HG03280 (cell line): Measurements from ENCODE around the gene SLC23A1.
"Not testable (repeated sequence)": the region's sequence is repeated elsewhere in the genome, so short reads cannot be mapped to it uniquely, and the experiment has no call there.

Experiments
- ATAC-seq: cut with Tn5 transposase; IDR thresholded peaks from one replicate; pipeline ENCODE4 v1.9.1; 2021; ENCODE audit warnings: mild to moderate bottlenecking, moderate library complexity; ENCODE audit not compliant: unreplicated experiment

The SLC23A1 gene

DNA sequence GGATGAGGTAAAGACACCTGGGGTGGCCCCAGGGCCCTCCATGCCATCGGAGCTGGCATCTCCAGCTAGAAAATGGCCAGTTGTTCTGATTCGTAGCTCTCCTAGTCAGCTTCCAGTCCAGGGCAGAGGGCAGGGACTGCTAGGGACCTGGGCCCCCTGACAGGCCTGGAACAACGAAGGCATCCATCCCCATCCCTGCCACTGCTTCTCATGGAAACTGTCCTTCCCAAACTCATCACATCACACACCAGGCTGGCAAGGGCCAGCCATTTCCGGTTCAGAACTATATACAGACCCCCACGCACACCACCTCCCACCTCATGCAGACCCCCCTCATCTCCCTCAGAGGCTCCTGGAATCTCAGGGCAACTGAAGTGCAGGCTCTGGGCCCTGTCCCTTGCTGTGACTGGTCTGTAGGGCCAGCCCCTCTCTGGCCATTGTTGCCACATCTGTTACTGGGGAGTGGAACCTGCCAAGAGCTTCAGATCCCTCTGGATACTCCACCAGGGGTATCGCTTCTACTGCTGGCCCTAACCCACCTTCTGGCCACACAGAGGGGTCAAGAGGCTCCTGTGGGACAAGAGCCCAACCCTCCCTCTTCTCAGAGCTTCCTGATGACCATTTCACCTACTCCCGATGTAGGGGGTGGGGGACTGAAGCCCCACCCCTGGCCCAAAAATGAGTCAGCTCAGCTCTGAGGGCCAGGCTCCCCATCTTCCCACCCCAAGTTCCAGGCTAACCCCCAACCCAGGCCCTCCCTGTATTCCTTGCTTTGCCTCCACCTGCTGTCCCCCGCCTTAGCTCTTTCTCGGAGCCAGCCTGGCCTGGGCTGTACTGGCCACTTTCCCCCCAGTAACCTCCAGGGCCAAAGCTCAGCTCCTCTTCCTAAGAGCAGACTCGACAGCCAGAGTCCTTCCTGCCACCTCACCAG lies 7.8 kb upstream of the SLC23A1 start:
- ATAC-seq, result no peak

DNA sequence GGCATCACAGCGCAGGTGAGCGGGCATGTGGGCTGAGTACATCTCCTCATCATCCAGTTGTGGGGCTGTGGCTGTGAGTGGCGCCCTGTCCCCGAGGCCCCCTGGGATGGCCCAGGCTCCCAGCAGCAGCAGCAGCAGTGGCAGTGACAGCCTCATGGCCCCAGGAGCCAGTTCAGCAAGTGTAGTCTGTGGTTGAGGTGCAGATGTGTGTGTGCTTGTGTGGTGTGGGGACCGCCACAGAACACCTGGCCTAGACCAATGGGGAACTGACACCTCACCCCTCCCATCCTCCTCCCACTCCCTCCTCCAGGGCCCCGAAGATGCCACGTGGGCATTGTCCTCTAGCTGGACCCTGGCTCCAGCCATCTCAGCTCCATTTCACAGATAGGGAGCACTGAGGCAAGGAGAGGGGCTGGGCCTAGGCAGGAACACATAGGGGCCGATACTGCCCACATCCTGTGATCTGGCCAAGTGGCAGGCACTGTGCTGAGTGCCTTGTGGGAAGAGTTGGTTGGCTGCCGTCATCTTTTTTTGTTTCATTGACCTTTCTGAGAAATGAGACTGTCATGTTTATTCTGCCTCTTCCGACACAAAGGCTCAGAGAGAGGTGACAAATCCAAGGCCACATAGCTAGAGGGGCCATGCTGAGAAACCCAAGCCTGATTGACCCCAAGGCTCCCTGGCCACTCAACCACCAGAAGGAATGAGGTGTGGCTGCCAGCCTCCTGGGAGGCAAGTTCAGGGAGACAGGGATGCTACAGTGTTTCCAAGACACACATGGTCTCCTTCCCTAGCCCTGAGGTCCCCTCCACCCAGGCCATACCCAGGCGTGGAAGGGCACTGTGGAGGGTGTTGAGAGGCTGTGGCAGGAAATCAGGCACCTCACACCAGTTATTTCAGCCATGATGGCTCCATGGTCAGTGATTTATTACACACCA lies 6.9 kb upstream of the SLC23A1 start, which contains the start of gene MZB1:
TSS of gene MZB1 (minus strand) at position 213 of the 938 bp plus-strand sequence. CDS start at position 156, 57 bp downstream.
- peak; percentile 40 for ATAC-seq

DNA sequence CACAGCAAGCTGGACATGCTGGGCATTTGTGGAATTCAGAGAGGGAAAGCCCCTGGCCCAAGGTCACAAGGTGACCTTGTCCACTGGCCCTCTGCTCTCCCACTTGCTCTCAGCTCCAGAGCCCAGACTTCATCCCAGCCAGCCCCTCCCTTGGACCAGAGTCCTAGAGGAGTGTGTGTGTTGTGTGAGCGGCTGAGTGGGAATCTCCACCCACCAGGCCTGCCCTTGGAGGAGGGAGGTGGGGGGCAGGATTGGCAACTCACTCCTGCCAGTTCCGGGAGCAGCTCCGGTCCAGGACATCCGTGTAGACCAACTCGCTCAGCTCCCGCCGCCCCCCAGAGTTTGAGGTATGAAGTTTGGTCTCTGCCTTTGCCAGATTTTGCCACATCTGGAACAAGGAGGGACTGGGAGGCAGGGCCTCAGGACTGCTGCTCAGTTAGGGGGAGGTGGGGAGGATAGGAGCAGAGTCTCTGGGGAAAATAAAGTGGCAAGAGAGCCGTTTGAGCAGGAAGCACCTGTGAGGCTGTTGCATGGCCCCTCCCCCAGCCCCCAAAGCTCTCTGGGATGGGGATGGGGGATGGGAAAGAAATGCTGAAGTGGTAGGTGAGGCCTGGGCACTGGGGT lies 5.2 kb upstream of the SLC23A1 start:
- ATAC-seq, result no peak

DNA sequence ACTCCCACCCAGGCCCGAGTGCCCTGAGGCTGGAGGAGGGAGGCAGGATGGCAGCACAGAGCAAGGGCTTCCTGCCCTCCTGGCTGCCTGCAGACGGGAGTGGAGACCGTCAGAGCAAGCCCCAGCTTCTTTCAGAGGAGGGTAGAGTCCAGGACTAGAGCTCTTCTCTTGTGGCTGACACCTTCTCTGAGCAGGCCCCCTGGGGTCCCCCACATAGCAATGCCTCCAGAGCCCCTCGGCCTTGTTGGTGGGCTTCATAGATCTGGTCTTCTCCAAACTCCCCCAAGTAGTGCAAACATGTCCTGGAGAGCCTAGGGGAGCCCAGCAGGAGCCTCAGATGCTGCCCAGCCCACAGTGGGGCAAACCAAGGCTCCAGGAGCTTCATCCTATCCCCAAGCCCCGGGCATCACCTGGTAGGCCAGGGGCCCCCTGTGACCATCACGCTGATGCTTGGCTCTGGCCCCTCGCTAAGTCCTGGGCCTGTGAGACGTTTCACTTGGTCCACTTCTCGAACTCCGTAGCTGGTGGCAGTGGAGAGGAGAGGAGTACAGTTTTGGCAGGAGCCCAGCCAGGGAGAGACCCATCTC lies 4.6 kb upstream of the SLC23A1 start:
- ATAC-seq, result no peak

DNA sequence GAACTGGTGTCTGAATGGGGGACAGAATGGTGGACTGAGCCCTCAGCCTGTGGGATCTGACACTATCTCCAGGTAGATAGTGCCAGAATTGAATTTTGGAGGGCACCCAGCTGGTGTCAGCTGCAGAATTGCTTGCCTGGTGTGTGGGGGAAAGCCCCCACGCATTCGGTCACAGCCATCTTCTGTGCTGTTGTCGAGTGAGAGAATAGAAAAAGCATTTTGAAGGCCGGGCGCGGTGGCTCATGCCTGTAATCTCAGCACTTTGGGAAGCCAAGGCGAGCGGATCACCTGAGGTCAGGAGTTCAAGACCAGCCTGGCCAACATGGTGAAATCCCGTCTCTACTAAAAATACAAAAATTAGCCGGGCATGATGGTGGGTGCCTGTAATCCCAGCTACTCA lies 3.9 kb upstream of the SLC23A1 start:
- not testable (repeated sequence) for ATAC-seq

DNA sequence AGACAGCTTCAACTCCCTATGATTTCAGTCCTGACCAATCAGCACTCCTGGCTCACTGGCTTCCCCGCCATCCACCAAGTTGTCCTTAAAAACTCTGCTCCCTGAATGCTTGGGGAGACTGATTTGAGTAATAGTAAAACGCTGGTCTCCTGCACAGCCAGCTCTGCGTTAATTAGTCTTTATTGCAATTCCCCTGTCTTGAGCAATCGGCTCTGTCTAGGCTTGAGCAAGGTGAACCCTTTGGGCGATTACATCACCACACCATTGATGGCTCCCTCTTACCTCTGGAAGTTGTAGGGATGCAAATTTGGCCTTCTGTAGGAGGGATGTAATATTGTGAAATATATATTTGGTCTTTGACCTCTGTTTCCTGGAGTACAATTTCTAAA lies 2.9 kb upstream of the SLC23A1 start:
- ATAC-seq, result no peak

DNA sequence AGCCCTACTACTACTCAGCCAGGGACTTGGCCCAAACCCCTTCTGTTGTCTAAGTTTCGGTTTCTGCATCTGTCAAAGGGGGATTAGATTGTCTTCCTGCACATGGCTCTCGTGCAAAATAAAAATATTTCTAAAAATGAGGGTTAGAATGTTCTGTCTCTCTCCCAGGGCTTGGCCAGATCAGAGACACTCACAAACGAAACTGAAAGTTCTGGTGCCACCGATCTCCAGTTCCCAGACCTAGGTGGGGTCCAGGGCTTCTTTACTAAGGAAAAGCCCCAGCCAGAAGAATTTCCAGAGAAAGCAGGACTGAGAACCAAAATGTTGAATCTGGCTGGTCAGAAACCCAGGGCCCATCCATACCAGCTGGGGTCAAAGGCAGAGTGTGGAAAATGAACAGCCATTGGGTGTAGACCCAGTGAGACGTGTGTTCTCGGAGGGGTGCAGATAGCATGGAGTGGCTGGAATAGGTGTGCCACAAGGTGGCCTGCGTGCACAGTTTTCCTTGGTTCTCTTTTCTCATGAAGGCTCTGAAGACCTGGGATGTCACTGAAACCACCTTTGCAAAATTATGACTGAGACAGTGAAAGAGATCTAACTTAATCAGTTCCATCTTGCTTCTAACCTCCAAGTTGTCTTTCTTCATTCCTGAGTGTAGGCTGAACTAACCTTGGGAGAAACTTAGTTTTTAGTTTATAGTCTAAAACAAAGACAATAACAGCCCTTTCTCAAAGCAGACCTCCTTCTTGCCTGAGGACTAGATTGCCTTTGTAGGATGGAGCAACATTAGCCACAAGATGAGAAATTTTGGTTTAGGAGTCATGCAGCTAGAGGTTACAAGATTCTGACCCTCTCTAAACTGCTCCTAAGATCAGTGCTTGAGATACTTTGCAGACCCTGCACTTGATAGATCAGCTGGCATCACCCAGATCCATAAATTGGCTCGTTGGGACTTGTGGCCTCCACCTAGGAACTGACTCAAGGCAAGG lies 2.3 kb upstream of the SLC23A1 start:
- no peak for ATAC-seq

DNA sequence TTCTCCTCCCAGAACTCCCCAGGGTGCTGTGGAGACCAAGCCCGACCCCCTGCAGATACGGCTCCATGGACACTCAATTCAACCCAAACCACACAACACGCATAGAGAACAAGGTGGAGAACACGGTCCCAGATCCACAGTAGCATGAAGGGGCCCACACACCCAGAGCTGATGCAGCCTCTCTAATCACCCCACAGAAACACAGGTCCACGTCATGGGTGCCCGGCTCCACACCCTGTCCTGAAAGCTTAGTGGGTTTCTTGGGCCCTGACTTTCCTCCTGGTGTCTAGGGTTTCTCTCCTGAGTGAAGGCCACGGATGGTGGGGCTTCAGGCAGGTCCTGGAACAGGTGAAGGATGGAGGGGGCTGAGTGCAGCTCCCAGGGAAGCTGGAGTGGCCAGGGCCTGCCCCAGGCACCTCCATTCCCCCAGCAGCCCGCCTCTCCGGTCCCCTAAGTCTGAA lies 1.5 kb upstream of the SLC23A1 start:
- no peak for ATAC-seq

DNA sequence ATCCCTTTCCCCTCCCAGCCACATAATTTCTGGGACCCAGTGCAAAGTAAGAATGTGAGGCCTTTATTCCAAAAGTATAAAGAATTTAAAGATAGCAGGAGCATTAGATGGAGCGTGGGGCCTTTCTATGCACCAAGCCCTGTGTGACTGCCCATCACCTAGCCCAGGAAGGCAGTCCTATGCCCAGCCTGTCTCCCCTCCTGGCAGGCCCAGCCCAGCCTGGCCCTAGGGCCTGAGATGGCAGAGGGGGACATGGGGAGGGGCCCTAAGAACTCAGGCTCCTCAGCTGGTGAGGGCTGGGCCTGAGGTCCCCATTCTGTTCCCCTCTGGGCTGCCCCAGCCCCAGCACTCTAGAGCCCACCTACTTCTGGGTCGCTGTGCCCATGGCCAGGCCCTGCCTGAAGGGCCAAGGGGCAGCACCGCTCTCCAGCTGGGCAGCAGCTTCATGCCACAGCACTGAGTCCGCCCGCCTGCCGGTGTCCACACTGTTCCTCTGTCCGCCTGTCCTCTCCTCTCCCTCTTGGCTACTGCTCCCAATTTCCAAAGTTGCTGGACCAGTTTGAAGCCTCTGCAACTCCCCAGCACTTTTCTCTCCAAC lies 995 bp upstream of the SLC23A1 start:
- no peak for ATAC-seq

DNA sequence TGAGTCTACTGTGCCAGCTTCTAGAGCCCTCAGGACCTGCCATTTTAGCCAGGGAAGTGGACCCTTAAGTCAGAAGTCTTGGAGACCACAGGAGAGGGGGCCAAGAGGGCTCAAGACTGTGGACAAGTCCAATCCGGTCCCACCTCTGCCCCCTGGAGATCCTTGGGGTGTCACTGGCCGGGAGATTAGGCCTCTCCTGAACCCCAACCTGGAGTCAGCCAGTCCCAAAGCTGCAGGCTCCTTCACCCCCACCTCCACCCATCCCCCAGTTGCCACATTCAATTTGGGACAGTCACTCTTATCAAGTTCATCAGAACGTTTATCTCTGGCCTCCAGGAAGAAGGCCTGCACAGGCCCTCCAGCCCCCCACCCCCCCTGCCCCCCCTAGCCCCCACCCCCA lies 290 bp downstream of the SLC23A1 start:
- ATAC-seq, result no peak

DNA sequence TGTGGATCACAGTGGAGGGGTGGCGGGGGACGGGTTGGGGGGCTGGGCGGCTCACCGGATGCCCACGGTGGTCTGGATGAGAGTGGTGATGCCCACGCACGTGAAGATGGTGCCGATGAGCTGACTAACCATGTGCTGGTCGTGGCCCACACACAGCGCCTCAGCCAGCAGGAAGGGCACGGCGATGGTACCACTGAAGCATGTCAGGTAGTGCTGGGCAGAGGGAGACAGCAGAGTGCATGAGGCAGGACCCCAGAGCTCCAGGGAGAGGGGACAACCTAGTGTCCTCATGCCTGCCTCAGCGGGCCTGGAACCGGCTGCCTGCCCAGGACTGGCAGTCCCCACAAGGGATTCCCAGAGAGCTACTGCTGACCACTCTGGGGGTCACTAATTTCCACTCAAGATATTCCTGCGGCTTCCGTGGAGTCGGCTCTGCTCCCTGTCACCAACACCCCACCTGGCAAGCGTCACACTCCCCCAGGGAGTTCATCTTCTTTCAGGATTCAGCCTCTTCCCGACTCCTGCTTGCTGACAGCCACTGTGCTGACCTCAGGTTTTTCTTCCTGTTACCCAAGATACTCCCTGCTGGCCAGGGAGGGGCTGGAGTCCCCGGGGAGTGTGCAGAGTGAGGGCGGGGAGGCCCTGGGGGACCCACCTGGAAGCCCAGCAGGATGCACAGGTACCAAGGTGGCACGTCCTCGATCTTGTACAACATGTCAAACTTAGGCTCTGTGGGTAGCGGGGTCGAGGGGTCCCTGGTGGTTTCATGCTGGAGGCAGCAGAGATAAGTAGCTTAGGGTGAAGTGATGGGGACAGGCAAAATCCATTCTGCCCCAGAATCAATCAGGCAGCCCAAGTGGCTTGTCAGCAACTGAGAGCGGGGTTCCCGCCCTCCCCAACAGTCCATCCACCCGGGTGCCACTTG lies 998 bp downstream of the SLC23A1 start:
- no peak for ATAC-seq

DNA sequence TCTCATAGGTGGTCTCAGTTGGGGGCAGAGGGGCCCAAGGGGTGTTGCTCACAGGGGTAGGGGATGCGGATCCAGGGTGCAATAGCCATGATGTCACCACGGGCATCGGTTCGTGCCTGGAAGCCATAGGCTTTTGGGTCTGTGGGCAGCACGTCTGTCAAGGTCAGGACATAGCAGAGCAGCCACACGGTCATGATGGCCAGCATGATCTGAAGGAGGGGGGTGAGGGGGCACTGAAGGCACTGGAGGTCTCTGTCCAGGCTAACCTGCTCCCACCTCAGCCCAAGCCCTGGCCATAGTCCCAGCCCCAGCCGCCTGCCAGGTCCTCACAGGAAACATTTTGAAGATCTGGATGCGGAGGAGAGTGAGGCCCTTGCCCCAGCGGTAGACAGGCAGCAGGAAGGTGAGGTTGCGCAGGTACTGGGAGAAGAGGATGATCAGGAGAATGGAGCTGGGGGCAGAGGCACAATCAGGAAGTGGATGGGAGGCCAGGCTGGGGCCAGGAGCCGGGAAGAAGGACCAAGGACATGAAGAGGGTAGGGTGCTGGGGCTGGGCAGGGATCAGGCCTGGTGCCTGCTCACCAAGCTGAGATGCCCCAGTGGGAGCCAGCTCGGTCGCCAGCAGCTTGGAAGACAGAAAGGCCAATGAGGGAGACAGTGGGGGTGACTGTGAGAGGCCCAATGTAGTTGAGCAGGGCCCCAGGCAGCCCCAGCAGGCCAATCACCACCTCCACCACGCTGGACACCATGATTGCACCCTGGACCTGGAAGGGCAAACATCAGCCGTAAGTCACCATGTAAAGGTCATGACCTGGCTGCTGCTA lies 3.3 kb downstream of the SLC23A1 start:
- ATAC-seq, result no peak

DNA sequence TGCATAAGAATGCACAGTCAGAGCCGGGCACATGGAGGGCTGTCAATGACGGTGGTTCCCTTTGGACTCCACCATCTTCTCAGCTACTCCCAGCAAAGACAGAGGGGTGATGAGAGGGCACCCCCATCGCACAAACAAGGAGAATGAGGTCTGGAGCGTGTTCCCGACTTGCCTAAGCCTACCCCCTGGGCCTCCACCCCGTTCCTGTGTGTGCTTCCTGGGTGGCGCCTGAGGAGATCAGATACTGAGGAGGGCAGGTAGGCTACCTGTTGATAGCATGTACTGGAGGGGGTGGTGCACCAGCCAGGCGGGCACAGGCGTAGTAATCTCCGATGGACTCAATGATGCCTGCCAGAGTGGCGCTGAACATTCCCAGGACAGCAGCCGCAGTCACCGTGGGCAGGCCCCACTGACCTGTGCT lies 4.1 kb downstream of the SLC23A1 start:
- ATAC-seq, result no peak

DNA sequence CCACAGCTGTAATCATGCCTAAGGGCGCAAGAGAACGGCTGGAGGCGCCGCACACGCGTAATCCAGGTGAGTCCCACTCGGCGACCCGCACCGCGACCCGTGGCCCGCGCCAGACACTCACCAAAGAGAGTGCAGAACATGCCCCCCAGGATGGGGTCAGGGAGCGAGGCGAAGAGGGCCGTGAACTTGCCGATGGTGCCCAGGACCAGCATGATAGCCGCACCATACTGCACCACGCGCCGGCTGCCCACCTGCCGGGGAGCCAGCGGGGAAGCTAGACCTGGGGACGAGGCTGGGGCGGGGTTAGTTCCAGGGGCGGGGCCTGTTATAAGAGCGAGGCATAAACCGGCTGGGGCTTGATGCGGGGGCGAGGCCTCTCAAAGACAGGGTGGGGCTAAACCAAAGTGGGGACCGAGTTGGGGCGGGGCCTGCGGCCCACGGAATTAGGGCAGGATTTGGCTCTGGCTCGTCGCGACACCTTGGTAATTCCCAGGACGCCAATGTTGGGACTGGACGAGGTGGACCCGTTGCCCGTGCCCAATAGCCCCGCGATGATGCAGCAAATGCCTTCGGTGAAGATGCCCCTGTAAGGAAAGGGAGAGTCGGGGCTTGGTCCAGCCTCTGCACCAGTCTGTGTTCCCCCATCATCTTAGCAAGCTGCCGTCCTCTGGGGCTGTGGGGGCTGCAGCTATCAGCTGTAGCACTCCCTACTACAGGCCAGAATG lies 4.8 kb downstream of the SLC23A1 start:
- ATAC-seq, result no peak

DNA sequence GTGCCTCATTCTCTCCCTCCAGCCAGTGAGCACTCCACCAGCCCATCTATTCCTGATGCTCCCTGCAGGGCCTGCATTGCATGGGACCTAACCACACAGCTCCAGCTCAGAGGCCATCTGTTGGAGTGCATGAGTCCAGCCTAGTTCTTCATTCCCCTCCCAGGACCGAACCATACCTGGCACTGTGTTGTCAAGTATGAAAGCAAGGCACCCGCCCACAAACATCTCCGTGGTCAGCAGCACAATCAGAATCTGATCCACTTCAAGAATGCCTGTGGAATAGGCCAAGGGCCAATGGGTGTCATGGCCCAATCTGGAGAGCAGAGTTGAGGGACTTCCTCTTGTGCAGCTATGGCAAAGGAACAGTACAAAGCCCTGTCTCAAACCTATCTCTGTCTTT lies 5.9 kb downstream of the SLC23A1 start:
- ATAC-seq, result no peak

DNA sequence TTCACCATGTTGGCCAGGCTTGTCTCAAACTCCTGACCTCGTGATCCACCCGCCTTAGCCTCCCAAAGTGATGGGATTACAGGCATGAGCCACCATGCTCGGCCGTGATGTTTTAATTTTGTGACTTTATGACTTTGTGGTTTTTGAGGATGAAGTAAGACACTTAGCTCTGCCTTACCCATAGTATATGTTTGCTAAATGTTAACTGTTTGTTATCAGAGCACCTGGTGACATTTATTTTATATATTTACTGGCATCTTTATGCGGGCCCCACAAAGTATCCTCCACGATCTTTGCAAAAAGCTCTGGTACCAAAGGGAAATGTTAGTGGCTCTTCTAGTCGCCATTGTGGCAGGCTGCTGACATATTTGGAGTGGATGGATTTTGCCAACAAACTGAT lies 6.7 kb downstream of the SLC23A1 start:
- ATAC-seq, result no peak
